Measurements from ENCODE around the gene TREX2.

The TREX2 gene

GRCh38 chrX:153475751-153476281 is 30.0 kb upstream of the TREX2 start:
- DNase-seq (ENCODE audit: low spot score): no peak

- no peak for DNase-seq (ENCODE audit: low spot score)
Measured at GRCh38 chrX:153475271-153475670, 29.4 kb upstream of the TREX2 start.

- peak; percentile 30 for DNase-seq (ENCODE audit: low spot score)
Measured at GRCh38 chrX:153474718-153475117, 28.9 kb upstream of the TREX2 start.

- DNase-seq (ENCODE audit: low spot score): no peak
Measured at GRCh38 chrX:153474266-153474665, 28.4 kb upstream of the TREX2 start.

GRCh38 chrX:153473126-153473525 is 27.3 kb upstream of the TREX2 start:
- no peak for DNase-seq (ENCODE audit: low spot score)

GRCh38 chrX:153471663-153472280 is 25.9 kb upstream of the TREX2 start:
- no peak for DNase-seq (ENCODE audit: low spot score)

- DNase-seq (ENCODE audit: low spot score): peak; percentile 93
Measured at GRCh38 chrX:153470411-153471363, 24.8 kb upstream of the TREX2 start, which contains the start of gene HAUS7. HAUS7 (minus strand) TSS chrX:153470576; CDS start chrX:153470557, 19 bp downstream.

GRCh38 chrX:153469811-153470410 is 24.1 kb upstream of the TREX2 start:
- peak; percentile 18 for DNase-seq (ENCODE audit: low spot score)

GRCh38 chrX:153468008-153468580 is 22.2 kb upstream of the TREX2 start:
- DNase-seq (ENCODE audit: low spot score): no peak

GRCh38 chrX:153465691-153466380 is 20.0 kb upstream of the TREX2 start:
- peak; percentile 17 for DNase-seq (ENCODE audit: low spot score)

- DNase-seq (ENCODE audit: low spot score): no peak
Measured at GRCh38 chrX:153464116-153464515, 18.3 kb upstream of the TREX2 start.

GRCh38 chrX:153463556-153463955 is 17.7 kb upstream of the TREX2 start:
- DNase-seq (ENCODE audit: low spot score): no peak

GRCh38 chrX:153463031-153463430 is 17.2 kb upstream of the TREX2 start:
- DNase-seq (ENCODE audit: low spot score): no peak

GRCh38 chrX:153462291-153462690 is 16.4 kb upstream of the TREX2 start:
- DNase-seq (ENCODE audit: low spot score): no peak

GRCh38 chrX:153460826-153461225 is 15.0 kb upstream of the TREX2 start:
- DNase-seq (ENCODE audit: low spot score): peak; percentile 56

GRCh38 chrX:153459986-153460385 is 14.1 kb upstream of the TREX2 start:
- no peak for DNase-seq (ENCODE audit: low spot score)

GRCh38 chrX:153458476-153458875 is 12.6 kb upstream of the TREX2 start:
- no peak for DNase-seq (ENCODE audit: low spot score)

- DNase-seq (ENCODE audit: low spot score): no peak
Measured at GRCh38 chrX:153457827-153458466, 12.1 kb upstream of the TREX2 start.

GRCh38 chrX:153457136-153457825 is 11.4 kb upstream of the TREX2 start:
- no peak for DNase-seq (ENCODE audit: low spot score)

- no peak for DNase-seq (ENCODE audit: low spot score)
Measured at GRCh38 chrX:153456704-153457103, 10.8 kb upstream of the TREX2 start.

Data from Ammon's horn (tissue), 1 donor.